Measurements from ENCODE around the gene SWAP70. TPM values are rescaled to one million over a fixed set of nuclear protein-coding genes. Genes with fewer than 3 reads are reported as not detected.

SWAP70 gene
- total RNA-seq, 2 donors from 2014 or later: 28.8 to 30.7 TPM

GRCh38 chr11:9643751-9644150 is 20.1 kb upstream of the SWAP70 start:
- no peaks in the 10 kb centered on the region for H3K9me3 ChIP-seq (ENCODE audit: control insufficient read depth, low read length)
- H3K36me3 ChIP-seq (ENCODE audit: control insufficient read depth, insufficient read depth, low read length): no peaks in the 10 kb centered on the region
- H3K4me3 ChIP-seq (ENCODE audit: low read length): no peak overlapping the region
- no peak overlapping the region for H3K9ac ChIP-seq (ENCODE audit: extremely low read depth, low read length, poor library complexity, severe bottlenecking)
- TF ChIP-seq, protein P1, sequence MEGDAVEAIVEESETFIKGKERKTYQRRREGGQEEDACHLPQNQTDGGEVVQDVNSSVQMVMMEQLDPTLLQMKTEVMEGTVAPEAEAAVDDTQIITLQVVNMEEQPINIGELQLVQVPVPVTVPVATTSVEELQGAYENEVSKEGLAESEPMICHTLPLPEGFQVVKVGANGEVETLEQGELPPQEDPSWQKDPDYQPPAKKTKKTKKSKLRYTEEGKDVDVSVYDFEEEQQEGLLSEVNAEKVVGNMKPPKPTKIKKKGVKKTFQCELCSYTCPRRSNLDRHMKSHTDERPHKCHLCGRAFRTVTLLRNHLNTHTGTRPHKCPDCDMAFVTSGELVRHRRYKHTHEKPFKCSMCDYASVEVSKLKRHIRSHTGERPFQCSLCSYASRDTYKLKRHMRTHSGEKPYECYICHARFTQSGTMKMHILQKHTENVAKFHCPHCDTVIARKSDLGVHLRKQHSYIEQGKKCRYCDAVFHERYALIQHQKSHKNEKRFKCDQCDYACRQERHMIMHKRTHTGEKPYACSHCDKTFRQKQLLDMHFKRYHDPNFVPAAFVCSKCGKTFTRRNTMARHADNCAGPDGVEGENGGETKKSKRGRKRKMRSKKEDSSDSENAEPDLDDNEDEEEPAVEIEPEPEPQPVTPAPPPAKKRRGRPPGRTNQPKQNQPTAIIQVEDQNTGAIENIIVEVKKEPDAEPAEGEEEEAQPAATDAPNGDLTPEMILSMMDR (conservative IDR thresholded peaks at IDR 0.05): no peak
- Mint-ChIP-seq H3K9me3 (peaks cover 9% of the 10 kb centered on the region), H3K27ac (no peak overlapping the region), H3K27me3 (ENCODE audit: insufficient read depth) (no peaks in the 10 kb centered on the region), H3K36me3 (ENCODE audit: low read depth) (no peaks in the 10 kb centered on the region), H3K4me1 (no peaks in the 10 kb centered on the region), H3K4me3 (no peak overlapping the region)
- no peak overlapping the region for H3K27ac ChIP-seq (ENCODE audit: low read depth, low read length)
- H3K4me1 ChIP-seq (ENCODE audit: control insufficient read depth, insufficient read depth, low read length): no peaks in the 10 kb centered on the region
- DNase-seq: peak; percentile 12
- 82 to 91% methylated on average over 2 to 3 of the region's 3 CpGs for WGBS, 2 experiments (ENCODE audit: insufficient coverage in 1 of 2, insufficient read length in 1 of 2)
- no peaks in the 10 kb centered on the region for H3K27me3 ChIP-seq (ENCODE audit: control insufficient read depth, insufficient read depth, low read length, poor library complexity, severe bottlenecking)

- 85 to 100% methylated on average over 1 of the region's 1 CpG for WGBS, 2 experiments (ENCODE audit: insufficient coverage in 1 of 2, insufficient read length in 1 of 2)
- no peak for DNase-seq
- H3K9ac ChIP-seq (ENCODE audit: extremely low read depth, low read length, poor library complexity, severe bottlenecking): no peak overlapping the region
- Mint-ChIP-seq H3K4me3 (no peak overlapping the region), H3K4me1 (no peaks in the 10 kb centered on the region), H3K9me3 (peaks cover 9% of the 10 kb centered on the region), H3K27me3 (ENCODE audit: insufficient read depth) (no peaks in the 10 kb centered on the region), H3K27ac (no peak overlapping the region), H3K36me3 (ENCODE audit: low read depth) (no peaks in the 10 kb centered on the region)
- H3K9me3 ChIP-seq (ENCODE audit: control insufficient read depth, low read length): no peaks in the 10 kb centered on the region
- no peak overlapping the region for H3K27ac ChIP-seq (ENCODE audit: low read depth, low read length)
- TF ChIP-seq, protein P1 (conservative IDR thresholded peaks at IDR 0.05): no peak
- no peaks in the 10 kb centered on the region for H3K4me1 ChIP-seq (ENCODE audit: control insufficient read depth, insufficient read depth, low read length)
- no peaks in the 10 kb centered on the region for H3K27me3 ChIP-seq (ENCODE audit: control insufficient read depth, insufficient read depth, low read length, poor library complexity, severe bottlenecking)
- H3K4me3 ChIP-seq (ENCODE audit: low read length): no peak overlapping the region
- no peaks in the 10 kb centered on the region for H3K36me3 ChIP-seq (ENCODE audit: control insufficient read depth, insufficient read depth, low read length)
Observed at GRCh38 chr11:9645881-9646280, 18.0 kb upstream of the SWAP70 start.

GRCh38 chr11:9646324-9646723 is 17.6 kb upstream of the SWAP70 start:
- Histone ChIP-seq H3K4me1 (ENCODE audit: control insufficient read depth, insufficient read depth, low read length) (no peaks in the 10 kb centered on the region), H3K27ac (ENCODE audit: low read depth, low read length) (no peak overlapping the region), H3K9ac (ENCODE audit: extremely low read depth, low read length, poor library complexity, severe bottlenecking) (no peak overlapping the region), H3K9me3 (ENCODE audit: control insufficient read depth, low read length) (no peaks in the 10 kb centered on the region), H3K4me3 (ENCODE audit: low read length) (no peak overlapping the region), H3K27me3 (ENCODE audit: control insufficient read depth, insufficient read depth, low read length, poor library complexity, severe bottlenecking) (no peaks in the 10 kb centered on the region), H3K36me3 (ENCODE audit: control insufficient read depth, insufficient read depth, low read length) (no peaks in the 10 kb centered on the region)
- Mint-ChIP-seq H3K4me3 (no peak overlapping the region), H3K9me3 (peaks cover 9% of the 10 kb centered on the region), H3K36me3 (ENCODE audit: low read depth) (no peaks in the 10 kb centered on the region), H3K27me3 (ENCODE audit: insufficient read depth) (no peaks in the 10 kb centered on the region), H3K4me1 (no peaks in the 10 kb centered on the region), H3K27ac (no peak overlapping the region)
- DNase-seq: no peak
- WGBS, 2 experiments (ENCODE audit: insufficient coverage in 1 of 2, insufficient read length in 1 of 2): 91 to 95% methylated on average over 4 of the region's 4 CpGs
- TF ChIP-seq, protein P1 (conservative IDR thresholded peaks at IDR 0.05): no peak
